SKM-1 (cell line): ENCODE measurements around the gene DNAI1.

Experiments used
- DNase-seq: peaks from one replicate; lab custom pipeline; 2025; ENCODE audit not compliant: unreplicated experiment; lab: John Stamatoyannopoulos, UW

Gene DNAI1

DNA sequence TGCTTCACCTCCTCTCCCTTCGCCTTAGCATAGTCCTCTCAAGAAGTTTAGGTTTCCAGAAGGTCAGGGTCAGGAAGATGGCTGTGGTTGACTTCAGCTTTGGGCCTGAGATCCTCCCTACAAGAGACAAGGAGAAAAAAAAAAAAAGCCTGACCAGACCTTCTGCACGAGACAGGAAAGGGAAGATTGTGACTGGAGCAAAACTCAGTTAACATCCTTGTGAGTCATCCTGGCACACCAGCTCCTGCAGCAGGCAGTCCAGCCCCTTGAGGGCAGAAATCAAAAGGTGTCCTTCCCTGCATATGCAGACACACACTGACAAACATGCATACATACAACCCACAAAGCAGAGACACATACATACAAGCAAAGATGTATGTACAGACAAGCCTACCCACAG is 82.2 kb downstream of the DNAI1 start:
- no peak for DNase-seq

DNA sequence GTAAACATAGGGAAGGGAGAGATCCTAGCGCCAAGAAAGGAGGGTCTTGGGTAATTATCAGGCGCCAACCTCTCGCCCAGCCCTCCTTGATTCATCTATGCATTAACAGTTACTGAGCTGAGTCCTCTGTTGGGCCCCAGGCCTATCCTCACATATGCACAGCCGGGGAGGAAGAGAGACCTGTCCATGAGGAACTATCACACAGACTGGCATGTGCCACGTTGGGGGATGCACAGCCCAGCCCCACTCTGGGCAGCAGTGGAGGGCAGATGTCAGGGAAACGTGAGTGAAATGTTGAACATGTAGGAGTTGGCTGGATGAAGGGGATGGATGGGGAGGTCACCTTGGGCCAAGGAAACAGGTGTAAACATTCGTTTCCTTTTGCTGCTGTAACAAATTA is 82.9 kb downstream of the DNAI1 start:
- no peak for DNase-seq

DNA sequence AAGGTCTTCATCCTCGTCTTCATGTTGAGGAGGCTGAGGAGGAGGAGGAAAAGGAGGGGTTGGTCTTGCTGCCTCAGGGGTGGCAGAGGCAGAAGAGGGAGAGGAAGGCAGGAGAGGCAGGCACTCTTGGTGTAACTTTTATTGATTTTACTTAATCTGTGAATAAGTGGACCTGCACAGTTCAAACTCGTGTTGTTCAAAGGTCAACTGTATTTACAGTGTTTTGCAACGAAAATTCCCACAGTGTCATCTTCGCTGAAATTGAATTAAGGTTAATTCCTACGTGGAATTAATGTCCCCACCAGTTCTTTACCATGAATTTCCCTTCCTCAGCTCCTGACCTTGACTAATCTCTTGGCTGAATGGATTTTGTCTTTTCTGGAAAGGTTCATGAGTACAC is 85.4 kb downstream of the DNAI1 start:
- DNase-seq = no peak

DNA sequence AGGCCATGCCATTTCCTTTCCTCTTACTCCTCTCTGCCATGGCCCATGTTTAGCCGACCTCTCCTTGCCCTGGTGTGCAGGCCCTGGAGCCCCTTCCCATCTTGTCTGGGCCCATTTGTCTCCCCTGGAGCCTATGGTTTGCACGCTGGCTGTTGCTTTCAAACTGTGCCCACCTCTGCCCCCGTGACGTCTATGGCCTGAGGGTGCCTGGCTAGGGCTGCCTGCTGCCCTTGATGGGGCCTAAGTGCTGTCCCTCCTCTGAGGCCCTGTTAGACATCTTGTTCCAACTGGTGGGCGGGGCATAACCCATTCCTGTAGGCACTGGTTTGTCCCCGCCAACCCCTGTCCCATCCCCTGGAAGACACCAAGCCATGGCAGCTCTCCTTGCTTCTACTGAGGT is 86.9 kb downstream of the DNAI1 start:
- no peak for DNase-seq

DNA sequence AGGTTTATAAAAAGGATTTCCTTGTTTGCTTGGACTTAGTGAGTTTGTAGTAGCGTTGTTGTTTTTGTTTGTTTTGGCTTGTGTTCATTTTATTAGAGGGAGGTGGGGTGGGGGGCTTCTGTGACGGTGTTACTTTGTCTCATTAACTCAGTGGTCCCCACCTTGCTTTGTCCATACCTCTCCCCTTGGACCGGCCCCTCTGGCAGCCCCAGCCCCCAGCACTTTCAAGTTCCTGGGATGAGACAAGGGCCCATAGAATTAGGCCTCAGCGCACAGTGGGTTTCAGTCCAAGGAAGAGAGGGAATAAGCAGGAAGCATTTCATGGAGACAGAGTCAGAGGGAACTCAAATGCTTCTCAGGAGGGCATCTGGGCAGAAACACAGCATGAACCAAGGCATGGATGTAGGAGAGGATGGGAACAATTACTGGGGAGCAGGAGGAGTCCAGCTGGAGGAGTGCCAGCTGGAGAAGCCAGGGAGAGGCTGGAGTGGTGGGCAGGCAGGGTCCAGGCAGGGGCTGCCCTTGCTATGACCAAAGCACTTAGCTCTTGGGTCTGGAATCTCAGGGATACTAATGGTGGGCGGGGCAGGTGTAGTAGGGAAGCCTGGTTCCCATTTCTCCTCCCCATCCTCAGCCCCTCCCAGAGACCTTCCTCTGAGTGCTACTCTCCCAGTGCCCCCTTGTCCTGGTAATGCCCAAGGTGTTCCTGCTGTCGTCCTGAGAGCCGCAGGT is 87.7 kb downstream of the DNAI1 start:
- no peak for DNase-seq

DNA sequence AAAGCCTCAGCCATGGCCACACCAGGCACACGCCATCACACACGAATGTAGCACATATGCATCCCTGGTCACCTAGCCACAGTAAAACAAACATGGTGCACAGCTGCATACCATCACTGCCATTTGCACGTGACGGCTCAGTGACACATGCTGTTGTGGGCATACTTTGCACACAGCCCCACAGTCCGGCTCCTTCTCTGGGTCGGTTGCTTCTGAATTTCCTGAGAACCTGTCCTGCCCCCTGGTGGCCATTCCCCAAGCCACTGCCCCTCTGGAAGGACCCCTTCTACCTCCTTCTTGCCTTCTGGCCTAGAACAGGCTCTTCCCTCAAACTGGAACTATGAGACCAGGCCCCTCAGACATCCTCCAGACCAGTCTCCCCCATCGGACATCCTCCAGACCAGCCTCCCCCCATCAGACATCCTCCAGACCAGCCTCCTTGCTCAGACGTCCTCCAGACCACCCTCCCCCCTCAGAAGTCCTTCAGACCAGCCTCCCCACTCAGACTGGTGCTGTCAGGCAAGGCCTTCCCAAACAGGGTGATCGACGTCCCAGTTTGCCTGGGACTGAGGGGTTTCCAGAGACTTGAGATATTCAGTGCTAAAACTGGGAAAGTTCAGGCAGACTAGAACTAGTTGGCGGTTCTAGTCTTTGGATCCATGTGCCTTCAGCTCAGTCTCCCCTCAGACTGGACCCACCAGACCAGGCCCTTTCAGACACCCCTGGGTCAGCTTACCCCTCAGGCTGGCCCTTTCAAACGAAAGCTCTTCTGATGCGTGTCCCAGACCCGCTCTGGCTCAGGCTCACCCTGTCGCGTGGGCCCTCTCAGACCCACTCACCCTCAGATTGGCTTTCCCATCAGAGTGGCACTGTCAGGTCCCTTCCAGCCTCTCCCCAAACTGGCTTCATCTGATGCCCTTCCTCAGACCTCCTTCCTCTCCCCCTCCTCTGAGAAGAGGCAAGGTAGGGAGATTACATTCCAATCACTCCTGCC is 88.5 kb downstream of the DNAI1 start:
- DNase-seq = no peak

DNA sequence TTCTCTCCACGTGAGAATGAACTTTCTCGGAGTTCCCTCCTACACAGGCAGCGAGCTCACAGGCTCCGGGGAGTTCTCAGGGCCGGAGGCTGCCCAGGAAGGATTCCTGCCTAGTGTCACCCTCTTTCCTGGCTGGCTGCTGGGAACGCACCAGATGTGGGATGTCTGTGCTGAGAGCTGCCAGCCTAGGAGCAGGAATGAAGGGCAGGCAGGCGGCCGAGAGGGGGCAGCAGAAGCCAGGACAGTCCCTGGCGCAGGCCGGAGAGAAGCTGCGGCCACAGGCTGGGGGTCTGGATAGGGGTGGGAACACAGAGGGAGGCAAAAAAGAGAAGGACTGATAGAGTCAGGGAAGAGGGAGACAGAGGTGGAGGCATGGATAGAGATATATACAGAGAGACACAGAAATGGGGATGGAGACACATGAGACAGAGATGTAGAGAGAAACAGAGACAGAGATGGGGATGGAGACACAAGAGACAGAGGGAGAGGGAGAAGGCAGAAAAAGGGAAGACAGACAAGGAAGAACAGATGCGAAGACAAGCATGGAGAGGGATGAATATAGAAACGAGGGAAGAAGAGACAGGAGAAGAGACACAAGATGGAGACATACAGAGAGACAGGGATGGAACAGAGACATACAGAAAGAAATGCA is 89.5 kb downstream of the DNAI1 start:
- no peak for DNase-seq

DNA sequence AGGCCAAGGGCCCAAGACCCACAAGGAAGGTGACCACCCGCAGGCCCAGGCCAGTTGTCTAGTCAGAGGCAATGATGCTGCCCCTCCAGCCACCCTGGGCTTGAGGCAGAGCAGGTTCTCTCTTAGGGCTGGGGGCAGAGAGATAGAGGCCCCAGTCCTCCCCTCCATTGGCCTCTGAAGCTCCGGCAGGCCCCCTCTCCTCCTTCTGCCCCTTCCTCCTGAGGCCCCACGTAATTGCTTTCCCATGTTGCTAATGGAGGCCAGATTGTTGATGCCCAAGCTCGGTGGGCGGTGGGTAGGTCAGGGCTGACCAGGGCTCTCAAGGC is 90.8 kb downstream of the DNAI1 start:
- no peak for DNase-seq

DNA sequence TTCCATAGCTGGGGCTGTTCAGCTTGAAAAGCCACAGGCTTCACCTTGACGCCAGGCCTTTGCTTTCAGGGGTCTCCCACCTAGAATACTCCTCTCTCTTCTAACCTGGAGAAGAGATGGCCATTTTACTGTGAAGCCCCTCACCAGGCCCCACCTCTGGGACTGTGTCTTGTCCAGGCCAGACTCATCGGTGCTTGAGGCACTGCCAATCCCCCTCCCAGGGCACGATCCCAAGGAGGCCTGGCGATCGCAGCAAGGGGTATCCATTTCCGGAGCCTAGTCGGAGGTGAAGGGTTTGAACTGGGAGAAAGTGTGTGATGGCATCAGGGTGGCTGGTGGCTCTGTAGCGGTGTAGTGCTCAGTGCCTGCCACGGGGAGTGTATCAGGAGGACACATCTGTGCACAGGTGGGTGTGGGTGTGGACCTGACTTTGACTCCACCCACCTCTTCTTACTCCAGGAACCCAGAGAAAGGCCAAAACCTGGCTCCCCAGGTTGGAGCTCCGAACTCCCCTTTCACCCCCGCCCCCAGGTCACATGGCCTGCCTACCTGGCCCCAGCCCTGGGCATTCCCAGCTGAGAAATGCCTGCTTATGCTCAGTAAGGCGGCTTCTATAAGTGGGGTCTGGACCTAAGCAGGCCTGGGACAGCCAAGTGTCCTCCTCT is 91.5 kb downstream of the DNAI1 start:
- DNase-seq = no peak

DNA sequence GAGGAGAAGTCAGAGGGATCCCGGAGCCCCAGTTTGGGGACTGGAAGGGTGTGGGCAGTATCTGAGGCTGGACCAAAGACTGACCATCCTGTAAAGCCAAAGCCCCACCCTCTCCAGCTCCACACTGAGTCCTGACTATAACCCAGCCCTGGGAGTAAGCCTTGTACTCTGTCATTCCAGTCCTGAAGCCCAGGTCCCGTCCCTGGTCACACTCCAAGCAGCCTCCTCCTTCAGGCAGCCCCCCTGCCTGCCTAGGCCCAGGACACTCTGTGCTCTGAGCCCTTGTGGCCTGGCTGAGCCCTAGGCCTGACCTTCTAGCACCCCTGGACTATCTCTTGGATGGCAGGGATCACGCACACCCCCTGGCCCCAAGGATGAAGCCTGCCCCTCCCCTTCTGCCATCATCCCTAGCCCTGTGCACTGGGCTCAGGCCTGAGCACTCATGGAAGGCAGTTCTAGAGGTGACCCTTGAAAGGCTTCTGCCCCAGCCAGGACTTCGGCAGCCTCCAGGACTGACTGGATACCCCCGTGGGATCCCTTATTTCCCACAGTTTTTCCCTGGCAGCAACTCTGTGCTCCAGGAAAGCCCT is 92.2 kb downstream of the DNAI1 start:
- no peak for DNase-seq

DNA sequence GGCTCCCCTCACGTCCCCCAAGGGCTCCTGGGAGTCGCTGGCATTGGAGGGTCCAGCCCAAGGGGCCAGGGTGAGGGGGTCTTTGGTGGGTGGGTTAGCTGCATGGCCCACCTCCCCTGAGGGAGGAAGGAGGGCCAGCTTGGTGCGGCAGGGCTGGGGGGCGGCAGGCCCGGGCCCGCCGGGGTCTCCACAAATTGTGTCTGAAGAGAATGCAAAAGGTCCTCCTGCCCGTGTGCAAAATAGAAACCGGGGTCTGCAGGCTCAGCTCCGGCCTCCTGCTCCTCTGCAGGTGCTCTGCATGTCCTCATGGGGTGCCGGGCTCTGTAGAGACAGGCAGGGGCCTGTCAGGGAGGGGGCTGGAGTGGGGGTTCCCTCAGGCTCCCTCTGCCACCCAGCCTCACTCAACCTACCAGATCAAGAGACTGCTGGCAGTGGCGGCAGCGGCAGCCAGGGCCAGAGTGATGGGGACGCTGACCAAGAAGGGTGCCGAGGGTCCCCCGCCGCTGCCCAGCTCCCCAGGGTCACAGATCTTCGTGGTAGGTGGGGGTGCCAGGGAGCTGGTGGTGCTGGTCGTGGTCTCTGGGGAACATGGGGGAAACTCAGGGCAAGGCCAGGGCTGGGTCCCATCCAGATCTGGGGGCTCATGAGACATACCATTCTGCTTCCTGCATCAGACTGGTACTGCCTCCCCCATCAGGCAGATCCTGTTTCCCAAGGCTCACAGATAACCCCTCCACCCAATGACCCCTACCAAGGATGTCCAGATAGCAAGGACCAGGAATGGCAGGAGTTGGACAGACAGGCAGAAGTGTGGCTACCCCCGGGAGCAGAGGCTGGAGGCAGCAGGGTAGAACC is 93.4 kb downstream of the DNAI1 start:
- no peak for DNase-seq

DNA sequence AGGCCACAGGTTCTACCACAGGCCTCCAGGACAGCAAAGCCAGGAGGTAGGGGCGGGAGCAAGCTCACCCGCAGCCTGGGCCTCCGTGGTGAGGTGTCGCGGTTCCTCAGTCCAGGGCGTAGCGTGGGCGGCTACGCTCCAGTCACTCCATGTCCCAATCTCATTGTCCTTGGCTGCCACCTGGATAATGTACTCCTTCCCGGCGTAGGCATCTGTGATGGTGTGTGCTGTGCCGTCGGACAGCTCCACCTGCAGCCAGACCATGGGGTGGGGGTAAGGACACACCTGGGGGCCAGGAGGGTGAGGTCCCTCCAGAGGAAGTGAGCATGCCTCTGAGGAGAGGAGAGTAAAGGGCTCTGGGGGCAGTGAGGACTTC is 94.0 kb downstream of the DNAI1 start:
- no peak for DNase-seq

DNA sequence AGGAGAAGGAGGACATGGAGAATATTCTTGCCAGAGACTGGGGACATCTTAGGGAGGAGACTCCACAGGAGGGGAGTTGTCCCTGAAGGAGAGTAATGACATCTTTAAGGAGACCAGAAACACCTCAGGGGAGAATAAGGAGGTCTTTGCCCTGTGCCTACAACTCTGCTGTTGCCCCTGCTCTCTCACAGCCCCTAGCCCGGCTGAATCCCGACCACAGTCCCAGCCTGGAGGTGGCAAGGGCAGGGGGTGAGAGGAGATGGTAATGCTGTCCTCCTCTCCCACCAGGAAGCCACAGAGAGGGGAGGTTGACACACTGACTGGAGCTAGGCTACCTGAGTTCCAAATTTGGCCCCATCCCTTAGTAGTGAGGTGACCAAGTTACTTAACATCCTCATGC is 94.4 kb downstream of the DNAI1 start:
- no peak for DNase-seq

DNA sequence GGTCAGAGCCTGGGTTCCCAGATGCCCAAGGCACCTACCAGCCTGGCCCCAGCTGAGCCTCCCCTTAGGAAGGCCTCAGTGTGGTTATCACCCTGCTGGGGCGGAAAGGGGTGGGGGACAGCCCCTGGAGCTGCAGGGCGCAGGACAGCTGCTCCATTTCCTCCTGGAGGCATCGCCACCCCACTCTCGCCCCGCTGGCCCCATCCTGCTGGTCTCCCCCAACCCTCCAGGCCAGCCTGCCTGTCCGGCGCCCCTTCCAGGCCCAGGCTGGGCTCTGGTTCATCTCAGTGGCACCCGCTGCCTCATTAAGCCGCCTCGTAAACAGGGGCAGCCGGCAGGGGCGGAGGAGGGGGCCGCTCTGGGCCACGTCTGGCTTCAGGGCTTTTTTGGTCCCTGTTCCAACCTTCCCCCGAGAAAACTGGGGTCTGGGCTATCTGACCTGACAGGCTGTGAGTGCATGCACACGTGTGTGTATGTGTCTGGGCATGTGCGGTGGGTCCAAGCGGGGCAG is 95.0 kb downstream of the DNAI1 start:
- DNase-seq = no peak

DNA sequence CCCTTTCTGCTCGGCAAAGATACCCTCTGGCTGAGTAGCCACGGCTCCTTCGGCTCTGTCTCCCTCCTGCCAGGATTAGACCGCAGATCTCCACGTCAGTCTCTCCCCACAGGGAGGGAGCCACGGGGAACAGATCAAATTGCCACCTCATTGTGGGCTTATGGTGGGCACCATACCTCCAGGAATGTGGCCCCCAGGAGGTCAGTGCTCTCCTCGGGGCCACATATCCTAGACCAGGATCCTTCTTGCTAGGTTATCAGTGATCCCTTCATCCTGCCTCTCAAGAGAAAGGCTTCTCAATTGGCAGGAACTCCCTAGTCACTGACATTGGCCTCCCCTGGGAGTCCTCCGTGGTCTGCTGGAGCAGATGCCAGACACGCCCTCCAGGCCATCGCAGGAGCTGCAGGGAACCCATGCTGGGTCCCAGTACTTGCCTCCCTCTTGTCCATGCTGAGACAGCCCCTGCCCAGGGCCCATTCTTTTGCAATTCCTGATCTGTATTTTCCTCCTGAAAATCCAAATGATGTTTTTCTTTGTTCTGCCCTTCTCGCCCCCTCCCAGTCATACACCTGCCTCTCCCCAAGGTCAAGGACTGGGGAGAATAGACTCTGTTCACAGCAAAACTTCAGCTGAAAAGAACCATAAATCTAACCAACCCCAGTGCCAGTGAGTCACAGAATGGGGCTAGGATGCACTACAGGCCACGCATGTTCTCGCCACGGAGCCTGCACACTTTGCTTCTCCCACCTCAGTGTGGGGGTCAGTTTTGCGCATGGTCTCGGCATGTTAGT is 95.8 kb downstream of the DNAI1 start:
- DNase-seq = no peak

DNA sequence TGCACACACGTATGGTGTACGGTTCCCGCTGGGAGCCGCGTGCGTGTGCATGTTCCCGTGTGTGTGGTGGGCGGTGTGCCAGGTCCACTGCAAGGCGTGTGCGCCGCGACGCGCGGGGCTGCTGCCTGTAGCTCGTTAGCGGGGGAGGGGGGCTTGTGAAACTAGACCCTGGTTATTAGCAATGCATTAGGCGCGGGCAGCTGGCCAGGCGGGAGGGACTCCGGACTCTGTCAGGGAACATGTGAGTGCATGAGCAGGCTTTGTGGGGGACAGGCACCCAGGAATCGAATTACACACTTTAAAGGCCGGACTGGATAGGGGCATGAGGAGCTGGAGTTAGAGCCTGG is 96.4 kb downstream of the DNAI1 start:
- DNase-seq = no peak

DNA sequence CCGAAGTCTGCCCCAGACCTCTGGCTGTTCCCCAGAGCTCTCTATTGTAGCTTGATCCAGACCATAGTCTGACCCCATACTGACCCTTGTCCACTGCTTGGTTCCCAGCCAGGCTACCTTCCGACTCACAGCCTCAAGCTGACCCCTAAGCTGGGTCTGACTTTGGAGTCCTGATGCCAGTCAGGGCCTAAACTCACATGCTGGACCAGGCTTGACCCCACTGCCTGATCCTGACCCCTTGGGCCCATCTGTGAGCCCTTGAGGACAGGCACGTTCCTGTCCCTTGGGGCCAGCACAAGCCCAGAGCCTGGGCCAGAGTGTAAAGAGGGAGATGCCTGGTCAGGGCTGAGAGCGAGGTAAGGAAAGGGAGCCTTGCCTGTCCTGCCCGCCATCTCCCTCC is 96.9 kb downstream of the DNAI1 start:
- no peak for DNase-seq

DNA sequence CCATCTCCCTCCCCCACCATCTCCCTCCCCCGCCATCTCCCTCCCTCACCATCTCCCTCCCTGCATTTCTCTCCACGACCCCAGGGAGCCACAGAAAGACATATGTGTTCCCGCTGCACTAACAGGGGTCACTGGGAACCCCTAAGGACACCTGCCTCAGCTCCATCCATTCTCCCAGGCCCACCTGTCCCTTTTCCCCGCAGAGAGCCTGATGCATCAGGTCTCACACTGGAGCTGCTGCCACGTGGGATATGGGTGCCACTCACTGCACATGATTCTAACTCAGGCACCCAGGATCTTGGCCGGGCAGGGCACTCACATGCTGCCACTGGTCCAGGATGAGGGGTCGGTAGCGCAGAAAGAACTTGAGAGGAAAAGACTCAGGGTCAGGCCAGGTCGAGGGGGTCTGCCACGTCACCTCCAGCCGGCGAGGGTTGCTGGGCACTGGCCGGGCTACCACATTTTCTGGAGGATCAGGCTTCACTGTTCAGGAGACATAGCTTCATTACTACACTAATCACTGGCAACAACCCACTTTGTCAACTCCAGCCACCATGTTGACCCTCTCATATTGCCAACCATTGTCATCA is 97.4 kb downstream of the DNAI1 start:
- DNase-seq = no peak

DNA sequence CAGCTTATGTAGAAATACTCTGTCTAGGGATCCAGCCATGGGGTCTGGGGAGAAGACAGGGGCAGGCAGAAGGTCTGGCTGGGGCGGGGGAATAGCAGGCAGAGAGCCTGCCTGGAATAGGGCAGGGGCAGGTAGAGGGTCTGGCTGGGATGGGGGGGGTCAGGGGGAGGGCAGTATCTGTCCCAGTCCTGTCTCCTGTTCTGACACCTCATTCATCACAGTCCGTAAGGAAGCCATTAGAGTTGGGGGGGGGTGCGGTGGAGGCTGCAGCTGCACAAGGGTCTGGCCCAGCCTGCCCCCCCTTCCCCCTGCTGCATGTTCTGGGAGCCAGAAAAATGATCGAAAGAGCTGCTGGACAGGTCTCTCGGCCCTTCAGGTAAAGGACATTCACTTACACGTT is 98.3 kb downstream of the DNAI1 start:
- no peak for DNase-seq
